GM23338 (cell line): ENCODE measurements around the gene TTC3.

ENCODE experiments used
- CREB1 ChIP-seq: fragments of 250-450 bp; sonication (Bioruptor Pico); IDR thresholded peaks from 2 replicates; pipeline ENCODE4 v1.5.0; 2020; ENCODE audit warnings: low read depth, mild to moderate bottlenecking, moderate library complexity
- EZH2 ChIP-seq: fragments of 200-600 bp; sonication (generic); IDR thresholded peaks from one replicate; pipeline ENCODE4 v1.8.0; 2017; ENCODE audit warnings: antibody characterized with exemption, mild to moderate bottlenecking, low read depth; ENCODE audit not compliant: unreplicated experiment
- EZH2phosphoT487 ChIP-seq: fragments of 200-600 bp; sonication (generic); IDR thresholded peaks from one replicate; pipeline ENCODE4 v1.8.1; 2018; ENCODE audit warnings: antibody characterized with exemption; ENCODE audit not compliant: unreplicated experiment
- NANOG ChIP-seq: IDR thresholded peaks from 2 replicates; pipeline ENCODE4 v1.6.1; 2016; ENCODE audit warnings: antibody characterized with exemption, borderline replicate concordance
- POLR2AphosphoS5 ChIP-seq: IDR thresholded peaks from 2 replicates; pipeline ENCODE4 v1.6.1; 2016; ENCODE audit warnings: antibody characterized with exemption, low read depth
- STAT1 ChIP-seq: IDR thresholded peaks from one replicate; pipeline ENCODE4 v1.6.1; 2016; ENCODE audit warnings: antibody characterized with exemption; ENCODE audit not compliant: unreplicated experiment
- TF ChIP-seq, protein P1 (sequence below), 2 experiments: fragments of 200-600 bp in 1 of 2; sonication (generic) in 1 of 2; conservative IDR thresholded peaks; 2 replicates each; pipeline versions ENCODE4 v1.5.1 to v1.6.1; 2016 to 2017; ENCODE audit warnings: antibody characterized with exemption in 2 of 2, low read depth in 2 of 2, mild to moderate bottlenecking in 2 of 2, moderate library complexity in 1 of 2
- TF ChIP-seq, protein P2 (sequence below): IDR thresholded peaks from one replicate; pipeline ENCODE4 v1.6.1; 2018; ENCODE audit warnings: antibody characterized with exemption; ENCODE audit not compliant: unreplicated experiment

DNA sequence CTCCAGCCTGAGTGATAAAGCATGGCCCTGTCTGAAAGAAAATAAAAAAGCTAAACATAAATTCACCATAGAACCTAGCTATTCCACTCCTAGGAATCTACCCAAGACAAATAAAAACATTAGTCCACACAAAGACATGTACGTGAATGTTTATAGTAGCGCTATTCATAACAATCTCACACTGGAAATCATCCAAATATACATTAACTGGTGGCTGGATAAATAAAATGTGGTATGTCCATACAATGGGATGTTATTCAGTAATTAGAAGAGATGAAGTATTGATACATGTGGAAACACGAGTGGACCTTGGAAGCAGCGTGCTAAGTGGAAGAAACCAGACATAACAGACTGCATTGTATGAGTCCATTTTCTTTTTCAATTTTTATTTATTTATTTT lies 36.9 kb upstream of the TTC3 start:
- TF ChIP-seq EZH2 (no peak), EZH2phosphoT487 (no peak), NANOG (no peak), POLR2AphosphoS5 (no peak), STAT1 (no peak), CREB1 (no peak)
- TF ChIP-seq, protein P1, sequence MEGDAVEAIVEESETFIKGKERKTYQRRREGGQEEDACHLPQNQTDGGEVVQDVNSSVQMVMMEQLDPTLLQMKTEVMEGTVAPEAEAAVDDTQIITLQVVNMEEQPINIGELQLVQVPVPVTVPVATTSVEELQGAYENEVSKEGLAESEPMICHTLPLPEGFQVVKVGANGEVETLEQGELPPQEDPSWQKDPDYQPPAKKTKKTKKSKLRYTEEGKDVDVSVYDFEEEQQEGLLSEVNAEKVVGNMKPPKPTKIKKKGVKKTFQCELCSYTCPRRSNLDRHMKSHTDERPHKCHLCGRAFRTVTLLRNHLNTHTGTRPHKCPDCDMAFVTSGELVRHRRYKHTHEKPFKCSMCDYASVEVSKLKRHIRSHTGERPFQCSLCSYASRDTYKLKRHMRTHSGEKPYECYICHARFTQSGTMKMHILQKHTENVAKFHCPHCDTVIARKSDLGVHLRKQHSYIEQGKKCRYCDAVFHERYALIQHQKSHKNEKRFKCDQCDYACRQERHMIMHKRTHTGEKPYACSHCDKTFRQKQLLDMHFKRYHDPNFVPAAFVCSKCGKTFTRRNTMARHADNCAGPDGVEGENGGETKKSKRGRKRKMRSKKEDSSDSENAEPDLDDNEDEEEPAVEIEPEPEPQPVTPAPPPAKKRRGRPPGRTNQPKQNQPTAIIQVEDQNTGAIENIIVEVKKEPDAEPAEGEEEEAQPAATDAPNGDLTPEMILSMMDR (conservative IDR thresholded peaks at IDR 0.05; ENCODE audit: low read depth in 2 of 2) = no peak
- TF ChIP-seq, protein P2, sequence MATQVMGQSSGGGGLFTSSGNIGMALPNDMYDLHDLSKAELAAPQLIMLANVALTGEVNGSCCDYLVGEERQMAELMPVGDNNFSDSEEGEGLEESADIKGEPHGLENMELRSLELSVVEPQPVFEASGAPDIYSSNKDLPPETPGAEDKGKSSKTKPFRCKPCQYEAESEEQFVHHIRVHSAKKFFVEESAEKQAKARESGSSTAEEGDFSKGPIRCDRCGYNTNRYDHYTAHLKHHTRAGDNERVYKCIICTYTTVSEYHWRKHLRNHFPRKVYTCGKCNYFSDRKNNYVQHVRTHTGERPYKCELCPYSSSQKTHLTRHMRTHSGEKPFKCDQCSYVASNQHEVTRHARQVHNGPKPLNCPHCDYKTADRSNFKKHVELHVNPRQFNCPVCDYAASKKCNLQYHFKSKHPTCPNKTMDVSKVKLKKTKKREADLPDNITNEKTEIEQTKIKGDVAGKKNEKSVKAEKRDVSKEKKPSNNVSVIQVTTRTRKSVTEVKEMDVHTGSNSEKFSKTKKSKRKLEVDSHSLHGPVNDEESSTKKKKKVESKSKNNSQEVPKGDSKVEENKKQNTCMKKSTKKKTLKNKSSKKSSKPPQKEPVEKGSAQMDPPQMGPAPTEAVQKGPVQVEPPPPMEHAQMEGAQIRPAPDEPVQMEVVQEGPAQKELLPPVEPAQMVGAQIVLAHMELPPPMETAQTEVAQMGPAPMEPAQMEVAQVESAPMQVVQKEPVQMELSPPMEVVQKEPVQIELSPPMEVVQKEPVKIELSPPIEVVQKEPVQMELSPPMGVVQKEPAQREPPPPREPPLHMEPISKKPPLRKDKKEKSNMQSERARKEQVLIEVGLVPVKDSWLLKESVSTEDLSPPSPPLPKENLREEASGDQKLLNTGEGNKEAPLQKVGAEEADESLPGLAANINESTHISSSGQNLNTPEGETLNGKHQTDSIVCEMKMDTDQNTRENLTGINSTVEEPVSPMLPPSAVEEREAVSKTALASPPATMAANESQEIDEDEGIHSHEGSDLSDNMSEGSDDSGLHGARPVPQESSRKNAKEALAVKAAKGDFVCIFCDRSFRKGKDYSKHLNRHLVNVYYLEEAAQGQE = no peak
